Measurements from ENCODE around the gene PARD3. TPM values are rescaled to one million over a fixed set of nuclear protein-coding genes. Genes with fewer than 3 reads are reported as not detected.

PARD3 gene
- total and polyA plus RNA-seq, 12 donors: 17.0 to 93.8 (median 47.3) TPM

DNA sequence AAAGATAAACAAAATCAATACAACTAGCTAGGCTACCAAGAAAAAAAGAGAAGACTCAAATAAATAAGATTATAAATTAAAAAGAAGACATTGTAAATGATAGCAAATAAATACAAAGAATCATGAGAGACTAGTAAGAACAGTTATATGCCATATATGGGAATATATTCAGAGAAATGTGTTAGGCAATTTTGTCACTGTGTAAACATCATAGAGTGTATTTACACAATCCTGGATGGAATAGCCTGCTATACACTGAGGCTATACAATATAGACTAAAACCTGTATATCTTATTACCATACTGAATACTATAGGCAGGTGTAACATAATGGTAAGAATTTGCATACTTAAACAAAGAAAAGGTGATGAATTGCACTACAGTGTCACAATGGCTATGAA is 717.4 kb downstream of the PARD3 start:
- intact Hi-C loops (cut with DNase I): no loop called here

DNA sequence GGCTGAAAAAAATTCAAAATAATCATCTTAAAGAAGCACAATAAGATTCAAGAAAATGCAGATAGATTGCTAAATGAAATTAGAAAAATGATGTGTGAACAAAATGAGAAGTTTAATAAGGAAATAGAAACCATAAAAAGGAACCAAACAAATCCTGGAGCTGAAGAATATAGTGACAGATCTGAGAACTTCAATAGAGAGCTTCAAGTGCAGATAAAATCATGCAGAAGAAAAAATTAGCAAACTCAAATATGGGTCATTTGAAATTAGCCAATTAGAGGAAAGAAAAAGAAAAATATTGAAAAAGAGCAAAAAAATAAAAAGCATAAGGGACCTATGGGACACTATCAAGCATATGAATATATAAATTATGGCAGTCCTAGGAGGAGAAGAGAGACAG is 720.1 kb downstream of the PARD3 start:
- no peak for DNase-seq
- intact Hi-C loops (cut with DNase I): no loop called here
- TF ChIP-seq, protein P1, sequence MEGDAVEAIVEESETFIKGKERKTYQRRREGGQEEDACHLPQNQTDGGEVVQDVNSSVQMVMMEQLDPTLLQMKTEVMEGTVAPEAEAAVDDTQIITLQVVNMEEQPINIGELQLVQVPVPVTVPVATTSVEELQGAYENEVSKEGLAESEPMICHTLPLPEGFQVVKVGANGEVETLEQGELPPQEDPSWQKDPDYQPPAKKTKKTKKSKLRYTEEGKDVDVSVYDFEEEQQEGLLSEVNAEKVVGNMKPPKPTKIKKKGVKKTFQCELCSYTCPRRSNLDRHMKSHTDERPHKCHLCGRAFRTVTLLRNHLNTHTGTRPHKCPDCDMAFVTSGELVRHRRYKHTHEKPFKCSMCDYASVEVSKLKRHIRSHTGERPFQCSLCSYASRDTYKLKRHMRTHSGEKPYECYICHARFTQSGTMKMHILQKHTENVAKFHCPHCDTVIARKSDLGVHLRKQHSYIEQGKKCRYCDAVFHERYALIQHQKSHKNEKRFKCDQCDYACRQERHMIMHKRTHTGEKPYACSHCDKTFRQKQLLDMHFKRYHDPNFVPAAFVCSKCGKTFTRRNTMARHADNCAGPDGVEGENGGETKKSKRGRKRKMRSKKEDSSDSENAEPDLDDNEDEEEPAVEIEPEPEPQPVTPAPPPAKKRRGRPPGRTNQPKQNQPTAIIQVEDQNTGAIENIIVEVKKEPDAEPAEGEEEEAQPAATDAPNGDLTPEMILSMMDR (IDR thresholded peaks at IDR 0.05): no peak
- no peak for TF ChIP-seq POLR2A (IDR thresholded peaks at IDR 0.05)

More for the DNA sequence above, 717.4 kb downstream of the PARD3 start:
- H3K4me1 ChIP-seq (replicated peaks in 1 of 2): peaks cover 0 to 4% of the 10 kb centered on the region in 2 donors
- no peak overlapping the region for H3K4me3 ChIP-seq
- no peaks in the 10 kb centered on the region for H3K36me3 ChIP-seq (replicated peaks in 1 of 2)
- no peaks in the 10 kb centered on the region for H3K9me3 ChIP-seq (replicated peaks in 1 of 3)
- H3K27ac ChIP-seq: no peak overlapping the region
- H3K27me3 ChIP-seq: no peaks in the 10 kb centered on the region
- no peak for TF ChIP-seq POLR2A (IDR thresholded peaks at IDR 0.05)
- TF ChIP-seq, protein P1 (IDR thresholded peaks at IDR 0.05): no peak
- no peak for DNase-seq

DNA sequence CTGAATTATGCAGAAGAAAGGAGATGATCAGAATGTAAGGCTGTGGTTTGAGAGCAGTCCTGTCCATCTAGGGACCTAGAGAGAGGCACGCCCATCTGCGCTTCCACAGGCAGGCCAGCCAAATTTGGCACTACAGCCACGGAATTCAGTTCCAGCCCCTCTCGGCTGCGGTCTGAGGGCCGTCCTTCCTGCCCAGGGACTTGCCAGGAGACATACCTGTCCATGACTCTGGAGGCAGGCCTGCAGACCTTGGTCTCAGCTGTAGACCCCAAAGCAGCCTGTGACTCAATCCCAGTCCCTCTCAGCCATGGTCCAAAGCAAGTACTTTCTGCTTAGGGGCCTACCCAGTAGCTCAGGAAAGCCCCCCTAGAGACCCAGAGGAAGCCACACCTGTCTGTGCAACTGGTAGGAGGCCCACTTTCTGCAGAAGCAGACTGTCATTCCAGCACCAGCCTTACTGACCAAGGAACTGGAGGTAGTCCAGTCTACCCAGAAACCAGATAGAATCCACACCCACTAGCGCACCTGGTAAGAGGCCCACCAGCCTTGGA is 720.9 kb downstream of the PARD3 start:
- Histone ChIP-seq H3K27ac (no peak overlapping the region), H3K9me3 (replicated peaks in 1 of 3) (no peaks in the 10 kb centered on the region), H3K4me3 (no peak overlapping the region), H3K4me1 (replicated peaks in 1 of 2) (no peaks in the 10 kb centered on the region), H3K27me3 (no peaks in the 10 kb centered on the region), H3K36me3 (replicated peaks in 1 of 2) (no peaks in the 10 kb centered on the region)
- TF ChIP-seq, protein P1 (IDR thresholded peaks at IDR 0.05): no peak
- TF ChIP-seq POLR2A (IDR thresholded peaks at IDR 0.05): no peak
- DNase-seq: no peak
- 73 to 96% (median 92%) methylated on average over 7 of the region's 7 CpGs for WGBS, 4 donors
- intact Hi-C loops (cut with DNase I): no loop called here

More for the DNA sequence above, 720.1 kb downstream of the PARD3 start:
- Histone ChIP-seq H3K36me3 (replicated peaks in 1 of 2) (no peaks in the 10 kb centered on the region), H3K9me3 (replicated peaks in 1 of 3) (no peaks in the 10 kb centered on the region), H3K4me1 (replicated peaks in 1 of 2) (no peaks in the 10 kb centered on the region), H3K27ac (no peak overlapping the region), H3K4me3 (no peak overlapping the region), H3K27me3 (no peaks in the 10 kb centered on the region)

DNA sequence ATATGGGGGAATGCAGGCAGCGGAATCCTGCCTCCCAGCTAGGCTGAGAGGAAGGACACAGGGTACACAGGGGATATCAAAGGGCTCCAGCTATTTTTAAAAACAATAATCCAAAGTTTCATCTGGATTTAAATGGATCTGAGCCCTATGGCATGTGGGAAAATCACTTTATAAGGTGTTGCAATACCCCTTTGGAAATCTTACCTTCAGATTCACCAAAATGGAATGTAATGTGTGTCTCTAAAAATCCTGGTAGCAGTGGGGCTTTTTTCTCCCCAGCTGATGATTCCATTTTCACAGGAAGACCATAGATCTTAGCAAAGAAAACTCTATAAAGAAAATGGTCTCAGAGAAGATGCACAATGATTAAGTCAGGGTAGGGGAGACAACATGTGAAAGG is 722.2 kb downstream of the PARD3 start:
- TF ChIP-seq POLR2A (IDR thresholded peaks at IDR 0.05): no peak
- TF ChIP-seq, protein P1 (IDR thresholded peaks at IDR 0.05): no peak
- Histone ChIP-seq H3K36me3 (replicated peaks in 1 of 2) (no peaks in the 10 kb centered on the region), H3K27ac (no peak overlapping the region), H3K4me3 (no peak overlapping the region), H3K4me1 (replicated peaks in 1 of 2) (no peaks in the 10 kb centered on the region), H3K9me3 (replicated peaks in 1 of 3) (no peaks in the 10 kb centered on the region), H3K27me3 (no peaks in the 10 kb centered on the region)
- no peak for DNase-seq
- 87 to 100% (median 93%) methylated on average over 1 of the region's 1 CpG for WGBS, 4 donors
- intact Hi-C loops (cut with DNase I): no loop called here
